GM18870 (cell line): ENCODE measurements around the gene PEX19.

Source experiments
- ATAC-seq: cut with Tn5 transposase; IDR thresholded peaks from one replicate; pipeline ENCODE4 v1.9.1; 2021; ENCODE audit warnings: moderate library complexity; ENCODE audit not compliant: unreplicated experiment

Gene PEX19

DNA sequence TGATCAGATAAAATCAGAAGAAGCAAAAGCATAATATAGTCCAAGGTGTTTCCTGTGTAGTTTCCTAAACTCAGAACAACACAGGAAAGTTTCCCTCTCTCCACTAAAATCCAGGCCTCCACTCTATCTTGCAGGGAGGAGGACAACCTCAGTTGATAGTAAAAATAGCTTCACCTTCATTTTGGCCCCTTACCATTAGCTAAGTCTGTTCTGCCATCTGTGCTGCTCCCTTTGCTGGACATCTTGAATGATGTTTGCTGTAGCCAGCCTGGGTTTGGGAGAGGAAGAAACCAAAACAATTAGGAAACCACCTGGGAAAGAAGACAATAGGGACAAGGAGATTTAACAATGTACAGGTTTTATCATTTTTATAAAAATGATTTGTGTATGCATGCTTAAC lies 41.2 kb downstream of the PEX19 start:
- ATAC-seq, result no peak

- ATAC-seq, result no peak
Observed at GRCh38 chr1:160239582-160240299, 45.2 kb downstream of the PEX19 start.

- ATAC-seq, result no peak
Observed at GRCh38 chr1:160238408-160238807, 46.5 kb downstream of the PEX19 start.

- ATAC-seq, result no peak
Observed at GRCh38 chr1:160237558-160237957, 47.4 kb downstream of the PEX19 start.

DNA sequence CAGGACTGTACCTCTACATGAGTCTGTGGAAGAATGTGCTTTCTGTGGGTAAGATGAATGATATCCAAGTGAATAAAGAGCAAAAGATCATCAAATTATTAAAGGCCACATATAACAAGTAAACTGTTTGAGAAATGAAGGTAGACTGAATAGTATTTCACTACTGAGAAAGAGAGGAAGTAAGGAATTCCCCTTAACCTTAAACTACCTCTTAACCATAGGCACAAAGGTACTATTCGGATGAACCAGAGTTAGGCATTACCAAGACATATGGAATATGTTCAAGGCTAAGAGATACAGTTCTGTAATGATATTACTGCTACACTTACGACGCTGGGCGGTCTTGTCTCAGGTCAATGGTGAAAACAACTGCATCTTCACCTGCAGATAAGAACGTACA lies 48.1 kb downstream of the PEX19 start:
- no peak for ATAC-seq

DNA sequence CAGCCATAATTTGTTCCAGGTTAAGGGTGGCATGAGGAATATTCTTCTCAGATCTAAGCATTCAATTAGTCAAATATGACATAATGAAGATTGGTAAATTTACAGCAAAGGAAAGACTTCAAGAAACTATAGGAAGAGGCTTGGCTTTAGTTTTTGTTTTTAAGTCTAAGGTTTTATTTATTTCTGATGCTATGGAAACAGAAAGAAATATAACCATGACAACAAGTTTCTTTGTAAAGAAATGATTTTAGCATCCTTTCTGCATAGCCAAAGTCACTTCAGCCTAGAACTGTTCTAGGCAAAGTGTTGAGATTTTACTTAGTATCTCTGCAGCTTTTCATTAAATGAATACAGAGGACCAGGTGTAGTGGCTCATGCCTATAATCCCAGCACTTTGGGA lies 52.0 kb downstream of the PEX19 start:
- ATAC-seq, result no peak

DNA sequence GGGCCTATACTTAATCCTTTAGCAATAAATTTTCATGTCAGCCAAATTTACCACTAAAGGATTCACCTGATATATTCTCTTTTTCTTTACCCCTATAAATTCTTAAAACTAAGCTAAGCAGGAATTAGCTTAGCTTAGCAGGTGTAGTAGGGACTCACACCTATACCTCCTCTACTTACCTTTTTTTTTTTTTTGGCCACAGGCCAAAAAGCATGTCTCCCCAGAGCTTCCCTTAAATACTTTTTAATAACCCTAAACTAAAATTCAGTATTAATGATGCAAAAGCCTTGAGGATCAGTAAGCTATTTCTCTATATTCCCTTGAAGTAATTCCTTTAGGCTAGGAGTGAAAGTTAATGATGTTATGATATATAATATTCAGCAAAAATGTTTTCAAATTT lies 56.5 kb downstream of the PEX19 start:
- ATAC-seq, result no peak

- ATAC-seq, result no peak
Observed at GRCh38 chr1:160227561-160227960, 57.4 kb downstream of the PEX19 start.

GRCh38 chr1:160227034-160227433 lies 57.9 kb downstream of the PEX19 start:
- no peak for ATAC-seq
